Fibroblast of pulmonary artery (primary cell): ENCODE data around the gene CFAP54.
A peak's percentile ranks its signal among the peaks of the same experiment; 100 is the strongest.
"Not testable (repeated sequence)": the region's sequence is repeated elsewhere in the genome, so short reads cannot be mapped to it uniquely, and the experiment has no call there.

Source experiments
- DNase-seq: peaks from one replicate; pipeline ENCODE4 v3.0.0-alpha.2; 2010; ENCODE audit warnings: low read depth
- H3K4me3 ChIP-seq: replicated peaks from 2 replicates; pipeline ENCODE4 v1.5.1; 2011; ENCODE audit warnings: low read depth, mild to moderate bottlenecking, control low read depth, low read length, moderate library complexity
- TF ChIP-seq, protein P1 (sequence below): IDR thresholded peaks from 2 replicates; pipeline ENCODE4 v1.5.1; 2011; ENCODE audit warnings: mild to moderate bottlenecking, control low read depth, low read length, inconsistent platforms; ENCODE audit errors: missing control alignments

The CFAP54 gene

DNA sequence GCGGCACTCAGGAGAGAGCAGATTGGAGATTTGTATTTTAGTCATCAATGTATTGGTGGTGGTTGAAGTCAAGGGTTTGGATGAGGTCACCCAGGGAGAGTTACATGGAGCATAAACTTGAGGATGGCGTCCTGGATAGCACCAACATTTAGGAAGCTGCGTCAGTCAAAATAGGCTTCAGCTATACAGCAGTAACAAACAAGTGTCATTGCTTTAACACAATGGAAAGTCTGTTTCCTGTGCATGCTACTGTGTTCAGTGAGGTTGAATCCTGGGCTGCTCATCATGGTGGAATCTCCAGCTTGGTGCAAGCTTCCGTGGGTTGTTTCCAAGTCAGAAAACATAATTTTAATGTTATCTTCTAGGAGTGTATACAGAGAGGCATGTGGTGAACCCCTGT, 180.4 kb downstream of the CFAP54 start:
- TF ChIP-seq, protein P1, sequence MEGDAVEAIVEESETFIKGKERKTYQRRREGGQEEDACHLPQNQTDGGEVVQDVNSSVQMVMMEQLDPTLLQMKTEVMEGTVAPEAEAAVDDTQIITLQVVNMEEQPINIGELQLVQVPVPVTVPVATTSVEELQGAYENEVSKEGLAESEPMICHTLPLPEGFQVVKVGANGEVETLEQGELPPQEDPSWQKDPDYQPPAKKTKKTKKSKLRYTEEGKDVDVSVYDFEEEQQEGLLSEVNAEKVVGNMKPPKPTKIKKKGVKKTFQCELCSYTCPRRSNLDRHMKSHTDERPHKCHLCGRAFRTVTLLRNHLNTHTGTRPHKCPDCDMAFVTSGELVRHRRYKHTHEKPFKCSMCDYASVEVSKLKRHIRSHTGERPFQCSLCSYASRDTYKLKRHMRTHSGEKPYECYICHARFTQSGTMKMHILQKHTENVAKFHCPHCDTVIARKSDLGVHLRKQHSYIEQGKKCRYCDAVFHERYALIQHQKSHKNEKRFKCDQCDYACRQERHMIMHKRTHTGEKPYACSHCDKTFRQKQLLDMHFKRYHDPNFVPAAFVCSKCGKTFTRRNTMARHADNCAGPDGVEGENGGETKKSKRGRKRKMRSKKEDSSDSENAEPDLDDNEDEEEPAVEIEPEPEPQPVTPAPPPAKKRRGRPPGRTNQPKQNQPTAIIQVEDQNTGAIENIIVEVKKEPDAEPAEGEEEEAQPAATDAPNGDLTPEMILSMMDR, result no peak
- no peak overlapping the region for H3K4me3 ChIP-seq
- no peak for DNase-seq

DNA sequence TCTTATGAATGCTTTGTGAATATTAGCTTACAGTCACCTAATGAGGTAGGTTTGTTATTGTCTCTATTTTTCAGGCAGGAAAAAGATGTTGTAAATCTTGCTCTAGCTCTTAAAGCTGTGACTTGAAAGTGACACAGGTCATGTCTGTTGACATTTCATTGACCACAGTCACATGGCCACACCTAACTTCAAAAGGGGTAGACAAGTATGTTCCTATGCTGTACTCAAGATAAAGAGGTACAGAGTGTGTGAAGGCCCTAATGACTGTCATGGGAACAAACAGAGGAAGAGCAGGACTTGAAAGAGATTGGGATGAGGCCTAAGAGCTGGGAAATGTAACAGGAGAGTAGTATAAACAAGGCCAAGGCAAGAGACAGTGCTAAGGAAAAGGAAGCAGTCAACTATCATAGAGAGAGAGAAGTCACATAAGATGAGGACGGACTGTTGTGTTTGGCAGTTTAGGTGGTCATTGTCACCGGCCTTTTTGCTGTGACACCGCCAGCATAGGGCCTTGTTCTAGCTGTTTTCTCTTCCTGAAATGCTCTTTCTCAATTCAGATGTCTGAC, 181.0 kb downstream of the CFAP54 start:
- H3K4me3 ChIP-seq, result no peak overlapping the region
- TF ChIP-seq, protein P1, result no peak
- DNase-seq, result no peak

DNA sequence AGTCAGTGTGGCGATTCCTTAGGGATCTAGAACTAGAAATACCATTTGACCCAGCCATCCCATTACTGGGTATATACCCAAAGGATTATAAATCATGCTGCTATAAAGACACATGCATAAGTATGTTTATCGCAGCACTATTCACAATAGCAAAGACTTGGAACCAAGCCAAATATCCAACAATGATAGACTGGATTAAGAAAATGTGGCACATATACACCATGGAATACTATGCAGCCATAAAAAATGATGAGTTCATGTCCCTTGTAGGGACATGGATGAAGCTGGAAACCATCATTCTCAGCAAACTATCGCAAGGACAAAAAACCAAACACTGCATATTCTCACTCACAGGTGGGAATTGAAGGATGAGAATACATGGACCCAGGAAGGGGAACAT, 186.1 kb downstream of the CFAP54 start:
- not testable (repeated sequence) for DNase-seq, H3K4me3 ChIP-seq

DNA sequence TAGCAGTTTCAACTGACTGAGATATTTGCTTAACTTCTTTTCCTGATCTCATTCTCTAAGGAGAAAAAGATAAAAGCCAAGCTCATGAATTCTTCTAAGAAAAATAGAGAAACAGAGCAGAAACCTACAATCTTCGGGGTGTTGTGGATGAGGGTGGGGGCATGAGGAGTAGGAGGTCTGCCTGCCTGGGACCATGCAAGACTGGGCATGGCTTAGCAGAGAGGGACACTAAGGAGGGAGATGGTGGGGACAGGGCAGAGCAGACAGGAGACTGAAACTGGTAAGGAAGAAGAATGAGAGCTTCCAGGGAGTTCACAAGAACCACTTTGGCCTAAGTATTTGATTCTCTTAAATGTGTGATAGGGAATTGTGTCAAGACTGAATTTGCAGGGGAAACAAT, 188.0 kb downstream of the CFAP54 start:
- no peak for DNase-seq
- no peak overlapping the region for H3K4me3 ChIP-seq
- TF ChIP-seq, protein P1, result no peak

DNA sequence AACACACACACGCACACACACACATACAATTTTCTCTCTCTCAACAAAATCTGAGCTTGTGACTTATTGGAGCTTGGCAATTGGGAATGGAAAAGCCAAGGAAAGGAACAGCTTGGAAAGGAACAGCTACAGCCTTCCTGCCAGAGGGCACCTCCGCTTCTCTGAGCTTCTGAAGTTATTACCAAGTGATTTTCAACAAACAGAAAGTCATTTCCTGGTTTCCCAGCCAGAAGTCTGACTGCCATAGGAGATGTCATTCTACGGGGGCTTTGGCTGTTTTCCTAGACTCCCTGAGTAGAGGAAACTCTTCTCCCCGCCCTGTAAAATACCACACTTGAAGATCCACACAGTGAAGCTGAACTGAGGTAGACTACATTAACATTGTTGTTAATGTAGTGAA, 198.3 kb downstream of the CFAP54 start:
- TF ChIP-seq, protein P1, result no peak
- peak; percentile 33 for DNase-seq
- no peak overlapping the region for H3K4me3 ChIP-seq

DNA sequence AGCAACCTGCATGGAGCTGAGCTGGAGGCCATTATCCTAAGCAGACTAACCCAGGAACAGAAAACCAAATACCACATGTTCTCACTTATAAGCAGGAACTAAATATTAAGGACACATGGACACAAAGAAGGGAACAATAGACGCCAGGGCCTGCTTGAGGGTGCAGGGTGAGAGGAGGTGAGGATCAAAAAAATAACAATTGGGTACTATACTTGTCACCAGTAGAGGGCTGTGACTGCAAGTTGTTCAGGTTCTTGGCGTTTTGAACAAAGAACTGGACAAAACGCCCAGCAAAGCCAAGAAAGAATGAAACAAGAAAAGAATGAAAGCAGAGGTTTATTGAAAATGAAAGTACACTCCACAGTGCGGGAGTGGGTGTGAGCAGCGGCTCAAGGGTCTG, 209.1 kb downstream of the CFAP54 start:
- DNase-seq, result no peak
- H3K4me3 ChIP-seq, result no peak overlapping the region
- TF ChIP-seq, protein P1, result peak; percentile 5

DNA sequence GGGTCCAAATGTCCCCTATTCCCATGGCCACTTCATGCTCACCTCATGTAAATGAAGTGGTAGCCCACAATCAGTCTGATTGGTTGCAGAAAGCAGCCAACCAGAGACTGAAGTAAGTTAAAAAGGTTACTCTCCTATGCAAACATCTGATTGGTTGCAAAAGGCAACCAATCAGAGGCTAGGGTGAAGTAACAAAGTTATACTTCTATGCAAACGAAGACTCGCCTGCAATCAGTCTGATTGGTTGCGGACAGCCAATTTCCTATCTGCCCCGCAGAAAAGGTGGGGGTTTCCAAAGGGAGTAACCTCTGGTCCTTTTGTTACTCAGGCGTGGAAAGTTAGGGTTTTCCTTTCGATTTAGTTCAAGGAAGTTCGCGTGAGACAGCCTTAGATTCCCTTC, 209.6 kb downstream of the CFAP54 start:
- no peak overlapping the region for H3K4me3 ChIP-seq
- no peak for DNase-seq
- TF ChIP-seq, protein P1, result no peak
